Fibroblast of skin of right biceps (primary cell): ENCODE results near the gene HERPUD1.
"Not testable (repeated sequence)": the region's sequence is repeated elsewhere in the genome, so short reads cannot be mapped to it uniquely, and the experiment has no call there.

ENCODE experiments used
- DNase-seq: peaks from one replicate; pipeline ENCODE4 v3.0.0-alpha.2; 2013

HERPUD1 gene

DNA sequence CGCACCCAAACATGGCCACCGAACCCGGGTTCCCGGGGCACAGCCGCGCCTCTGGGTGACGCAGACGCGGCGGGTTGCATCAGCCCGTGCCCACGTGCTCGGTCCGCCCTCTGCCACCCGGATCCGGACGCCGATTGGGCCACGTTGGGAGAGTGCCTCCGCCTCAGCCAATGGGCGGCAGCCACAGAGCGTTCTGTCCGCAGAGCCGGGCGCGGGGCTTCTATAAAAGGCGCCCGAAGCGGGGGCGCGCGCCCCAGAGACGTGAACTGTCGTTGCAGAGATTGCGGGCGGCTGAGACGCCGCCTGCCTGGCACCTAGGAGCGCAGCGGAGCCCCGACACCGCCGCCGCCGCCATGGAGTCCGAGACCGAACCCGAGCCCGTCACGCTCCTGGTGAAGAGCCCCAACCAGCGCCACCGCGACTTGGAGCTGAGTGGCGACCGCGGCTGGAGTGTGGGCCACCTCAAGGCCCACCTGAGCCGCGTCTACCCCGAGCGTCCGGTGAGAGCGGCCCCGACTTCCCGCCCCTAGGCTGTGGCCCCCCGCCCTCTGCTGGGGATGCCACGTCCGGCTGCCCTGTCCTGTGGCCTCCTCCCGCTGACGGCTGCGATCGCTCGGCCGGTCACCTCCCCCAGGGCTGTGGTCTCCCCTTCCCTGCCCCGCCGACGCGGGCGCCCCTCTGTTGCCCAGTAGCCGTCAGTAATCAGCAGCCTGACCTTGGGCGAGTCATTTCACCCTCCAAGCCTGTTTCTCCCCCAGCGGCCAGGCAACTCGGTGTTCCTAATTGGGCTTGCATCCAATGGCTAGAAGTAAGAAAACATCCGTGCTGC, at the start of gene HERPUD1:
TSS of gene HERPUD1 (plus strand) at position 251 of the 829 bp plus-strand sequence. CDS start at position 354, 103 bp downstream.
- DNase-seq, result peak; percentile 99

- DNase-seq, result no peak
Measured at GRCh38 chr16:56883586-56883985, 48.4 kb upstream of the HERPUD1 start.

- no peak for DNase-seq
Measured at GRCh38 chr16:56884026-56884582, 47.8 kb upstream of the HERPUD1 start.

GRCh38 chr16:56884929-56885328, 47.0 kb upstream of the HERPUD1 start:
- not testable (repeated sequence) for DNase-seq

DNA sequence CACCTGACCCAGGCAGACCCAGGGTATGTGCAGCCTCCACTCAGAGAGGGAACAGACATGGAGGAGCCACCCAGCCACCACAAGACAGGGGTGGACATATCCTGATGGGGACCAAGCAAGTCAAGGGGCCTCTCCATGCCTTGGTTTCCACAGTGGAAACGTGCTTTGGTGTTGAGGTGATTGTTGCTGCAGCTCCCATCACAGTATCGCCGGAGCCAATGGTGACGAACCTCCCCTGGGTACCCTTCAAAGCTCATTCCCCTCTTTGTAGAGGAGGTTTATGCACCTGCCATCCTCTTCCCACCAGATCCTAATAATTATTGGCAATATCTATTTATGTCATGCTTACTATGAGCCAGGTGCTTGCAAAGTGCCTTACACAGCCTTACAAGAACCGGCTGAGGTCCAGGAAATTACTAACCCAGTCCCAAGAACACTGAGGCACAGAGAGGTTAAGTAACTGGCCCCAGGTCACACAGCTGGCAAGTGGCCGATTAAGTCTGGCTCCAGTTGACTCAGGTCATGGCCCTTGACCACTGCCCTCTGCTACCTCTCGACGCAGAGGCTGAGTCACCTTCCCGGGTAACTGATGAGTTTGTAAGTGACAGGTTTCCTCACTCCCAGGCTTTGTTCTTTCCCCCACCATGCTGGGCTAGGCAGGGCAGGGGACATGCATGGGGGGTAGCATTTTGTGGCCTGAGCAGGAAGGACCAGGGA, 46.3 kb upstream of the HERPUD1 start:
- no peak for DNase-seq

DNA sequence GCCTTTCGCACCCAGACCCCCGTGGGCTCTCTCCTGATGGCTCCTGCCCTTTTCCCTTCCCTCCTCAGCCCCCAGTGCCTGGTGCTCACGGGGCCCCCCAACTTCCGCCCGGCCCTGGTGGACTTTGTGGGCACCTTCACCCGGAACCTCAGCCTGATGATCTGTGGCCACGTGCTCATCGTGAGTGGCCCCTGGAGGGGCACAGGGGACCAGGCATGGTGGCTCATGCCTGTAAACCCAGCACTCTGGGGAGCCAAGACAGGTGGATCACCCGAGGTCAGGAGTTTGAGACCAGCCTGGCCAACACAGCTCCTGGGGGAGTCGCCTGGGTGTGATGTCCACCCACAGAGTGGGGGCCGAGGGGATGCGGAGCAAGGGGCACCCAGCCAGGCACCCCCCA, 45.6 kb upstream of the HERPUD1 start:
- no peak for DNase-seq

- no peak for DNase-seq
Measured at GRCh38 chr16:56886826-56887225, 45.1 kb upstream of the HERPUD1 start.

DNA sequence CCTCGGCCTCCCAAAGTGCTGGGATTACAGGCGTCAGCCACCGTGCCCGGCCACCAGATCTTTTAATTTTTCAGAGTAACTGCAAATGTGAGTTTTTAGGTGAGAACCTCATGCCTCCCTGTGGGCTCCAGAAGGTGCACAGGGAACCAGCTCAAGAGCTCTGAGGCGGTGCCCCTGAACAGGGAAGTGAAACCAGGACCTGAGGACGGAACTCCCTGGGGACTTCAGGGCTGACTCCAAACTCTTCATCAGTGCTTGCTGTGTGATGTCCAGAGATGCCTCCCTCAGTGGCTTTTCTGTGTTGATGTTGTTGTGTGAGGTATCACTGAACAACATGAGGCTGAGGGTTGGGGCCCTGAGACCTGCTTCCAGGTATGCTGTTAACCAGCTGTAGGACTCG, 43.1 kb upstream of the HERPUD1 start:
- DNase-seq, result no peak

GRCh38 chr16:56889206-56889605, 42.7 kb upstream of the HERPUD1 start:
- no peak for DNase-seq

GRCh38 chr16:56891685-56892084, 40.3 kb upstream of the HERPUD1 start:
- no peak for DNase-seq

- DNase-seq, result no peak
Measured at GRCh38 chr16:56892705-56893104, 39.2 kb upstream of the HERPUD1 start.

- no peak for DNase-seq
Measured at GRCh38 chr16:56894331-56894917, 37.5 kb upstream of the HERPUD1 start.

GRCh38 chr16:56895813-56896212, 36.1 kb upstream of the HERPUD1 start:
- DNase-seq, result no peak

- no peak for DNase-seq
Measured at GRCh38 chr16:56896244-56896643, 35.7 kb upstream of the HERPUD1 start.

- DNase-seq, result no peak
Measured at GRCh38 chr16:56897026-56897799, 34.7 kb upstream of the HERPUD1 start.

GRCh38 chr16:56898847-56899246, 33.1 kb upstream of the HERPUD1 start:
- DNase-seq, result no peak

DNA sequence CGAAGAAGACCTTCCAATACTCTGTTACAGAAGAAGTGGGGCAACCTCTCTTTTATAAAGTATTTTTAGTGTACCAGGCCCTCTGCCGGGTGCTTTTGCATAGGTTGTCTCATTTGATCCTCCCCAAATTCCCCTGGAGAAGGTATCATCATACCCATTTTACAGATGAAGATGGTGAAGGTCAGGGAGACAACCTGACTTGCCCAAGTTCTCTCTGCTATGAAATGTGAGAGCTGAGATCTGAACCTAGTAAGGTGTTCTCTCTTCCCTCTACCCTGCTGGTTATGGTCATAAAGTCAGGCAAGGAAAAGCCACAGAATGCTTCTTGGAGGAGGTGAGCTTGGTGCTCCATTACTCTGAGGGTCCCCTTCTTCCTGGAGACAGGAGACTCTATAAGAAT, 28.1 kb upstream of the HERPUD1 start:
- no peak for DNase-seq

DNA sequence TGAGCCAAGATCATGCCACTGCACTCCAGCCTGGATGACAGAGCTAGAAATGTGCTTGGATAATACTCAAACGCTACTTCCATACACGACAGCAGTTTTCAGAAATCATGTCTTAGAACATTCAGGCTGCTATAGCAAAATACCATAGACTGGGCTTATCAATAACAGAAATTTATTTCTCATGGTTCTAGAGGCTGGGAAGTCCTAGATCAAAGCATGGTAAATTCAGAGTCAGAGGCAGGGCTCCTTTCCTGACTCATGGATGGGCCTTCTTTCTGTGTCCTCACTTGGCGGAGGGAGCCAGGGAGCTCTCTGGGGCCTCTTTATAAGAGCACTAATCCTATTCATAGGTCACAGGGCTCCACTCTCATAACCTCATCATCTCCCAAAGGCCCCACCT, 24.5 kb upstream of the HERPUD1 start:
- DNase-seq, result no peak

DNA sequence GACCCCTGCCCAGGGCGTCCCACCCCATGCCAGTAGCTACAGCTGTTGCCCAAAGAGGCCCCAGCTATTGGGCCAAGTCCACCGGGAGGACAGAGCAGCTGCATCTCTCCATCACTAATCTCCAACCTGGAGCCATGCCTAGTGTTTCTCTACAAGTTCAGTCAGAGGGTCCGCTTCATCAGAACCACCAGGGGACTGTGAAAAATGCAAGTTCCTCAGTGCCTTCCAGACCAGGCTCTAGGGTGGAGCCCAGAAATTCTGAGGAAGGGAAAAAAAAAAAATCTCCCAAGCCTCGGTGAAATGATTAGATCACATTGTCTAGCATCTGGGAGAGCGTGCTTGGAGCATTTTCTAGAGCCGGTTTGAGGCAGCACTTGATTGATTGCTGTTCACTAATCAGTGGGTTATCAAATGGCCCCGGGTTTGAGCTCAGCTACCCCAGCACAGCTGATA, 22.4 kb upstream of the HERPUD1 start:
- DNase-seq, result no peak

GRCh38 chr16:56910112-56910511, 21.8 kb upstream of the HERPUD1 start:
- DNase-seq, result no peak

DNA sequence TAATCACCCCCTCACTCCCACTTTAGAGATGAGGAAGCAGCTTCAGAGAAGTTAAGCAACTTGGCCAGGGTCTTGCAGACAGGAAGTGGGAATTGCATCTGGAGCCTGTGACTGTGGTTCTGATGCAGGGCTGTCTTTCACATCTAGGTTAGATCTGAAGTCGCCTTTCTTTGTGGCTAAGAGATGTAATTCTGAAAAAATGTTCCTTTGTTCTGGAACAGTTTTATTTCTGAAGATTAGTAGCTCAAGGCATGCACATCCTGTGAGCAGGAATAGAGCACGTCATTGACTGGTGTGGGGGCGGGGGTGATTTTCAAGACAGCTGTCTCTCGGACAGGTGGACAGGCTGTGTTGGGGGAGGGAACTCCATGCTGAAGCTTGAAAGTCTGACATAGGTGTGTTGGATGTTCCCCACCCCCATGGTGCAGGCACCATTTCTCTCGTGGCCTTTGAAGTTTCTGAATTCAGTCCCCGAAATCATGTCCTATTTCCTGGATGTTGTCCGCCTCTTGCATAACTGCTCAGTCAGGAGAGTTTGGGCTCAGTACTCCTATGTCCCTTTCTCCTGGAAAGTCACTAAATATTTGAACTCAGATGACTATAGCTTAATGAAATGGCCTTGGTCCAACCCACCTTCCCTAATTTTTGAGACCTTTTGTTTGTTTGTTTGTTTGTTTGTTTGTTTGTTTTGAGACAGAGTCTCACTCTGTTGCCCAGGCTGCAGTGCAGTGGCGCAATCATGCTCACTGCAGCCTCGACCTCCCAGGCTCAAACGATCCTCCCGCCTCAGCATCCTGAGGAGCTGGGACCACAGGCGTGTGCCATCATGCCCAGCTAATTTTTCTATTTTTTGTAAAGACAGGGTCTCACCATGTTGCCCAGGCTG, 21.0 kb upstream of the HERPUD1 start:
- DNase-seq, result peak; percentile 91
